K562 (cell line): ENCODE measurements around the gene PUS7L. TPM values are rescaled to one million over a fixed set of nuclear protein-coding genes. Genes with fewer than 3 reads are reported as not detected.

ENCODE experiments used
- CREM ChIP-seq: IDR thresholded peaks from 2 replicates; pipeline ENCODE4 v1.6.1; 2014; ENCODE audit warnings: antibody characterized with exemption, low read depth
- CTCF ChIP-seq, 3 experiments: IDR thresholded peaks in 2 of 3; conservative IDR thresholded peaks in 1 of 3; 2 replicates each; pipeline ENCODE4 v1.5.1; 2011 to 2012; ENCODE audit warnings: low read length in 3 of 3, mild to moderate bottlenecking in 3 of 3, control low read depth in 2 of 3, improper control_type of control experiment in 1 of 3, inconsistent platforms in 1 of 3, low read depth in 1 of 3, mixed read lengths in 1 of 3, moderate library complexity in 1 of 3; ENCODE audit not compliant: insufficient read depth in 2 of 3
- GATAD2B ChIP-seq: fragments of 450-650 bp; IDR thresholded peaks from 2 replicates; pipeline ENCODE4 v1.6.1; 2017; ENCODE audit warnings: mild to moderate bottlenecking, borderline replicate concordance
- HSF4 ChIP-seq: fragments of 250-450 bp; sonication (Bioruptor Pico); IDR thresholded peaks from 2 replicates; pipeline ENCODE4 v2.1.2; 2022; ENCODE audit warnings: mild to moderate bottlenecking, moderate library complexity, borderline replicate concordance
- KDM4B ChIP-seq, 2 experiments: fragments of 450-650 bp in 1 of 2; sonication (generic) in 1 of 2; IDR thresholded peaks; 2 replicates each; pipeline ENCODE4 v1.6.1; 2016 to 2017; ENCODE audit warnings: borderline replicate concordance in 2 of 2, antibody characterized with exemption in 1 of 2, low read depth in 1 of 2, mild to moderate bottlenecking in 1 of 2
- MAFF ChIP-seq: IDR thresholded peaks from 2 replicates; pipeline ENCODE4 v1.6.1; 2012; ENCODE audit warnings: low read length, improper control_type of control experiment
- MAFK ChIP-seq: IDR thresholded peaks from 2 replicates; pipeline ENCODE4 v1.6.1; 2011; ENCODE audit warnings: low read length, improper control_type of control experiment
- MEIS2 ChIP-seq: fragments of 450-650 bp; IDR thresholded peaks from 2 replicates; pipeline ENCODE4 v1.6.1; 2014; ENCODE audit warnings: mild to moderate bottlenecking; ENCODE audit not compliant: partially characterized antibody
- NCOA2 ChIP-seq, 2 experiments: fragments of 450-650 bp; IDR thresholded peaks; 2 replicates each; pipeline ENCODE4 v1.6.1; 2018; ENCODE audit warnings: mild to moderate bottlenecking in 2 of 2, moderate library complexity in 1 of 2; ENCODE audit not compliant: partially characterized antibody in 2 of 2
- NFE2L1 ChIP-seq: fragments of 450-650 bp; IDR thresholded peaks from 2 replicates; pipeline ENCODE4 v1.6.1; 2016; ENCODE audit warnings: missing genetic modification characterization, low read depth, mild to moderate bottlenecking, missing compliant biosample characterization, moderate library complexity, borderline replicate concordance
- NFIC ChIP-seq: fragments of 450-650 bp; IDR thresholded peaks from 2 replicates; pipeline ENCODE4 v1.6.1; 2017; ENCODE audit warnings: mild to moderate bottlenecking, inconsistent platforms
- NR2C1 ChIP-seq, 2 experiments: fragments of 450-650 bp; IDR thresholded peaks; 2 replicates each; pipeline ENCODE4 v1.6.1; 2017; ENCODE audit warnings: mild to moderate bottlenecking in 2 of 2, antibody characterized with exemption in 1 of 2, inconsistent platforms in 1 of 2, missing compliant biosample characterization in 1 of 2, missing genetic modification characterization in 1 of 2
- NR3C1 ChIP-seq: sonication (generic); formaldehyde crosslinking; IDR thresholded peaks from 2 replicates; pipeline ENCODE4 v1.8.1; 2022; ENCODE audit warnings: missing genetic modification reagents
- SAP30 ChIP-seq: fragments of 200-600 bp; sonication (generic); IDR thresholded peaks from 2 replicates; pipeline ENCODE4 v1.6.1; 2012; ENCODE audit warnings: borderline replicate concordance, low read depth, mild to moderate bottlenecking, moderate library complexity, low read length, control low read depth, inconsistent platforms; ENCODE audit not compliant: insufficient read depth, poor library complexity, severe bottlenecking
- TBP ChIP-seq: optimal IDR thresholded peaks from 2 replicates; pipeline ENCODE3; 2011; ENCODE audit warnings: low read depth, low read length, improper control_type of control experiment
- TRIM28 ChIP-seq: fragments of 450-650 bp; IDR thresholded peaks from 2 replicates; pipeline ENCODE4 v1.6.1; 2017
- ZC3H4 ChIP-seq: sonication (generic); formaldehyde crosslinking; IDR thresholded peaks from 2 replicates; pipeline ENCODE4 v1.9.0; 2021; ENCODE audit warnings: missing genetic modification reagents, borderline replicate concordance
- ZNF316 ChIP-seq: fragments of 450-650 bp; IDR thresholded peaks from 2 replicates; pipeline ENCODE4 v1.6.1; 2016
- ZNF384 ChIP-seq: IDR thresholded peaks from 2 replicates; pipeline ENCODE4 v1.6.1; 2012; ENCODE audit warnings: low read depth, low read length, improper control_type of control experiment
- polyA plus RNA-seq, 8 experiments: library from polyadenylated mRNA; depleted of rRNA in 4 of 8; stranded (reverse) in 5 of 8; unstranded in 3 of 8; fragments of >200 nt; fragmentation: Nextera tagmentation in 2 of 8; fragmentation: Illumina TruSeq in 1 of 8; extraction: Ambion mirVana in 2 of 8; extraction: Trizol in 1 of 8; gene quantifications; 2 replicates each; pipeline versions ENCODE4 v1.2.1 to v1.2.3, GENCODE V29; 2011 to 2014; ENCODE audit warnings: inconsistent platforms in 1 of 8, missing spikeins in 1 of 8
- total RNA-seq, 7 experiments: library from RNA; depleted of rRNA in 6 of 7; stranded (reverse); fragments of >200 nt in 6 of 7; fragmentation: Illumina TruSeq in 2 of 7; extraction: Trizol in 2 of 7; gene quantifications; 2 replicates each; pipeline versions ENCODE4 v1.2.1 to v1.2.3, GENCODE V29; 2011 to 2021; ENCODE audit warnings: low replicate concordance in 1 of 7
- TF ChIP-seq, protein P1 (sequence below): sonication (generic); formaldehyde crosslinking; IDR thresholded peaks from 2 replicates; pipeline ENCODE4 v1.8.0; 2022; ENCODE audit warnings: missing genetic modification reagents, mild to moderate bottlenecking, moderate library complexity, borderline replicate concordance

The PUS7L gene
- total and polyA plus RNA-seq, 9 of the 15 experiments (the other 6 are each of a cell fraction or from before 2014, with no cell fraction given): 10.8 to 53.3 (median 25.2) TPM

DNA sequence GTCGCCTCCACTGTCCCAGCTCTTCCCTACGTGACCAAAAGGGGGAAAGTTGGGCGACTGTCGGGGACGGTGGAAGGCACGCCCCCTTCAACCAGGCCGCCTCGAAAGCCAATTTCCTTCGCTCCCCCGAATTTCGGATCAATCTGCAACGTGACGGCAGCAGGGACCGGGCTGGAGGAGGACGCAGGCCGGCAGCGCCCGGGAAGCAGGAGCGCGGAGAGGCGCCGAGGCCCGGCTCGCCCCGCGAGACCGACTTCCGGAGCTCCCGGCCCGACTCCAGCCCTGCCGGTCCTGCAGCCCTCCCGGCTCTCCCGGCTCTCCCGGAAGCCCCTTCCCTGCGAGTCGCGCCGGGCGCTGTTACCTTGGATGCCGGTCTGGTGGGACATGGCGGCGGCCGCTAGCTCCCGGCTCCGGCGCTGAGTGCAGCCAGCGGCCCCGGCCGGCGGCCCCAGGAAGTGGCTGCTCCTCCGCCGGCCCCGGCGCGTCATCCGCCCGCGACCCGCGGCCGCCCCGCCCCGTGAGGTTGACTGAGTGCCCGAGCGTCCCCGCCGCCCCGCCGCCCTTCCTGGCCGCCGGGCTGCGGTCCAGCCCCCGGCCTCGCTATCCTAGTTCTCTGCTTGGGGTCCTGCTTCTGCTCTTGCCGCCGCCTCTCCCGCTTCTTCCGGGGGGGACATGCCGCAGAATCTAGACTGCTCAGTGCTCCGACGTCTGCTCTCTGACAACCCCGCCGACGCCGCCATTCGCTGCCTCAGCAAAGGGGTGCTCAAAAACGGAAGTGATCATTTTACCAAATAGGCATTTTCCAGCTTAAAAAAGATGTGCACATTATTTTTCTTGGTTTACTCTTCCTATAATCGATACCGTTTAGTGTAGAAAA lies 47.5 kb upstream of the PUS7L start, which contains the start of gene TWF1 (continued):
- TF ChIP-seq SAP30: peak; percentile 78
- TF ChIP-seq GATAD2B: peak; percentile 55; the same call in 1 of the 2 replicates
- no peak for TF ChIP-seq HSF4
- 0 out of 2 replicates have a peak, but pooled peaks have one; percentile 20 for TF ChIP-seq MAFF
- TF ChIP-seq, protein P1, sequence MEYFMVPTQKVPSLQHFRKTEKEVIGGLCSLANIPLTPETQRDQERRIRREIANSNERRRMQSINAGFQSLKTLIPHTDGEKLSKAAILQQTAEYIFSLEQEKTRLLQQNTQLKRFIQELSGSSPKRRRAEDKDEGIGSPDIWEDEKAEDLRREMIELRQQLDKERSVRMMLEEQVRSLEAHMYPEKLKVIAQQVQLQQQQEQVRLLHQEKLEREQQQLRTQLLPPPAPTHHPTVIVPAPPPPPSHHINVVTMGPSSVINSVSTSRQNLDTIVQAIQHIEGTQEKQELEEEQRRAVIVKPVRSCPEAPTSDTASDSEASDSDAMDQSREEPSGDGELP (CRISPR knock-in tag): peak; percentile 23; the same call in 1 of the 2 replicates
- TF ChIP-seq ZNF316: peak; percentile 86
- TF ChIP-seq NR3C1 (CRISPR knock-in tag): peak; percentile 41; the same call in 1 of the 2 replicates
- TF ChIP-seq CREM: peak; percentile 97
- TF ChIP-seq NFIC: peak; percentile 61
- TF ChIP-seq CTCF (IDR thresholded peaks at IDR 0.05 in 2 of 3, conservative IDR thresholded peaks at IDR 0.05 in 1 of 3; ENCODE audit: insufficient read depth in 2 of 3, low read depth in 1 of 3, low read length in 3 of 3): peak; percentile 32 to 48 (median 41); a peak in 5 of 6 replicates
- TF ChIP-seq NCOA2 (IDR thresholded peaks at IDR 0.05; ENCODE audit: partially characterized antibody in 2 of 2): no peak
- no peak for TF ChIP-seq ZC3H4 (CRISPR knock-in tag)
- peak; percentile 2 for TF ChIP-seq MEIS2
- TF ChIP-seq MAFK: peak; percentile 49
- peak in 1 of 2 experiments; percentile 44; a peak in 1 of 4 replicates for TF ChIP-seq KDM4B (IDR thresholded peaks at IDR 0.05; ENCODE audit: borderline replicate concordance in 2 of 2, low read depth in 1 of 2)
- TF ChIP-seq ZNF384: no peak
- TF ChIP-seq TBP: peak; percentile 64
- TF ChIP-seq TRIM28: peak; percentile 22; the same call in 1 of the 2 replicates
- TF ChIP-seq NFE2L1: no peak
- no peak for TF ChIP-seq NR2C1 (IDR thresholded peaks at IDR 0.05)
- TF ChIP-seq NR2C1 (tag; IDR thresholded peaks at IDR 0.05): no peak
